Keratinocyte (primary cell): ENCODE measurements around the gene ZNF32. TPM values are rescaled to one million over a fixed set of nuclear protein-coding genes. Genes with fewer than 3 reads are reported as not detected.

ENCODE experiments used
- DNase-seq: peaks from one replicate; pipeline ENCODE4 v3.0.0-alpha.2; 2011; ENCODE audit warnings: low read depth, missing footprints, low spot score
- FAIRE-seq: peaks from 2 replicates; lab custom pipeline; 2011; peaks lifted over from hg19 to GRCh38; lab: Jason Lieb, UNC
- H2AFZ ChIP-seq: 2 replicates; pipeline ENCODE4 v1.6.0; 2012; ENCODE audit warnings: low read length, control low read depth, inconsistent platforms; ENCODE audit not compliant: control insufficient read depth
- H3K27ac ChIP-seq: 2 replicates; pipeline ENCODE4 v1.5.1; 2011; ENCODE audit warnings: low read length; ENCODE audit not compliant: control insufficient read depth, insufficient read depth
- H3K27me3 ChIP-seq: 3 replicates; pipeline ENCODE4 v1.6.0; 2011; ENCODE audit warnings: low read length; ENCODE audit not compliant: control insufficient read depth, insufficient read depth; ENCODE audit errors: extremely low read depth
- H3K36me3 ChIP-seq, 2 experiments: 2 replicates in 1 of 2; 3 replicates in 1 of 2; pipeline ENCODE4 v1.5.1; 2011; ENCODE audit warnings: low read length in 2 of 2, mild to moderate bottlenecking in 1 of 2; ENCODE audit not compliant: control insufficient read depth in 2 of 2, insufficient read depth in 2 of 2; ENCODE audit errors: extremely low read depth in 1 of 2
- H3K4me1 ChIP-seq: 3 replicates; pipeline ENCODE4 v1.5.1; 2011; ENCODE audit warnings: low read length; ENCODE audit not compliant: control insufficient read depth, insufficient read depth; ENCODE audit errors: extremely low read depth
- H3K4me2 ChIP-seq: 3 replicates; pipeline ENCODE4 v1.6.0; 2011; ENCODE audit warnings: low read depth, low read length; ENCODE audit not compliant: control insufficient read depth, insufficient read depth; ENCODE audit errors: extremely low read depth
- H3K4me3 ChIP-seq, 3 experiments: fragments of 200-600 bp in 1 of 3; sonication (generic) in 1 of 3; 2 replicates in 2 of 3; 3 replicates in 1 of 3; pipeline ENCODE4 v1.5.1; 2011 to 2016; ENCODE audit warnings: low read length in 3 of 3, mild to moderate bottlenecking in 3 of 3, control low read depth in 2 of 3, inconsistent platforms in 1 of 3, low read depth in 1 of 3, mixed read lengths in 1 of 3, mixed run types in 1 of 3, moderate library complexity in 1 of 3; ENCODE audit not compliant: control insufficient read depth in 2 of 3, insufficient read depth in 2 of 3; ENCODE audit errors: extremely low read depth in 1 of 3
- H3K79me2 ChIP-seq: 2 replicates; pipeline ENCODE4 v1.6.0; 2012; ENCODE audit warnings: low read length; ENCODE audit not compliant: control insufficient read depth, insufficient read depth
- H3K9ac ChIP-seq: 3 replicates; pipeline ENCODE4 v1.6.0; 2011; ENCODE audit warnings: low read length; ENCODE audit not compliant: control insufficient read depth, insufficient read depth; ENCODE audit errors: extremely low read depth
- H3K9me1 ChIP-seq: 3 replicates; pipeline ENCODE4 v1.6.0; 2011; ENCODE audit warnings: low read length; ENCODE audit not compliant: control insufficient read depth, insufficient read depth; ENCODE audit errors: extremely low read depth
- H3K9me3 ChIP-seq: 2 replicates; pipeline ENCODE4 v1.5.1; 2012; ENCODE audit warnings: low read depth, low read length; ENCODE audit not compliant: control insufficient read depth
- H4K20me1 ChIP-seq: 3 replicates; pipeline ENCODE4 v1.6.0; 2011; ENCODE audit warnings: low read length; ENCODE audit not compliant: control insufficient read depth, insufficient read depth; ENCODE audit errors: extremely low read depth
- CTCF ChIP-seq, 3 experiments: IDR thresholded peaks in 1 of 3; conservative IDR thresholded peaks in 1 of 3; optimal IDR thresholded peaks in 1 of 3; 2 replicates in 2 of 3; 3 replicates in 1 of 3; pipeline versions ENCODE3 to v1.5.1; 2011; ENCODE audit warnings: low read length in 3 of 3, mild to moderate bottlenecking in 3 of 3, moderate library complexity in 2 of 3, control low read depth in 1 of 3, inconsistent platforms in 1 of 3; ENCODE audit not compliant: insufficient read depth in 2 of 3; ENCODE audit errors: extremely low read depth in 1 of 3
- EZH2 ChIP-seq: IDR thresholded peaks from one replicate; pipeline ENCODE4 v1.6.1; 2012; ENCODE audit warnings: inconsistent platforms, mild to moderate bottlenecking, low read length, moderate library complexity
- dilution Hi-C: fragments of 300-500 bp; cut with MboI; formaldehyde crosslinking; loops from one replicate; pipeline ENCODE4 v1.7.0; 2020; ENCODE audit warnings: low sequenced_read_pairs; ENCODE audit not compliant: extremely low pct_ligation_motif_present
- polyA plus RNA-seq, 5 experiments: library from polyadenylated mRNA; depleted of rRNA in 3 of 5; stranded (reverse) in 3 of 5; stranded (forward) in 1 of 5; unstranded in 1 of 5; fragments of >200 nt; gene quantifications; 1 replicate in 1 of 5; 2 replicates in 3 of 5; 3 replicates in 1 of 5; pipeline versions ENCODE4 v1.2.1 to v1.2.3, GENCODE V29; 2011 to 2012; ENCODE audit warnings: missing spikeins in 2 of 5, low read depth in 1 of 5, low replicate concordance in 1 of 5

The ZNF32 gene
- polyA plus RNA-seq, 1 donor (not counting 4 experiments of a cell fraction or from before 2014, with no cell fraction given), result 25.6 TPM

GRCh38 chr10:43645866-43646265, 2.8 kb downstream of the ZNF32 start:
- Histone ChIP-seq H2AFZ (no peak overlapping the region), H3K27ac (no peak overlapping the region), H3K79me2 (no peaks in the 10 kb centered on the region), H3K4me1 (peaks cover 4% of the 10 kb centered on the region), H3K9ac (no peak overlapping the region), H3K4me3 (no peak overlapping the region), H3K27me3 (no peaks in the 10 kb centered on the region), H3K9me1 (no peaks in the 10 kb centered on the region), H3K9me3 (peaks cover 16% of the 10 kb centered on the region), H4K20me1 (no peaks in the 10 kb centered on the region), H3K4me2 (no peak overlapping the region), H3K36me3 (peaks cover 12 to 15% of the 10 kb centered on the region in 2 experiments)
- DNase-seq (no peak), FAIRE-seq (no peak)
- TF ChIP-seq CTCF (optimal IDR thresholded peaks at IDR 0.05 in 1 of 3, IDR thresholded peaks at IDR 0.05 in 1 of 3, conservative IDR thresholded peaks at IDR 0.05 in 1 of 3; ENCODE audit: extremely low read depth in 1 of 3, insufficient read depth in 2 of 3, low read length in 3 of 3) (no peak), EZH2 (no peak)
- dilution Hi-C loops, result no loop called here

GRCh38 chr10:43644252-43644651, 4.4 kb downstream of the ZNF32 start:
- DNase-seq (no peak), FAIRE-seq (no peak)

More at GRCh38 chr10:43644252-43644651, 4.4 kb downstream of the ZNF32 start:
- no peak overlapping the region for H3K4me3 ChIP-seq
- dilution Hi-C loops, result no loop called here
- H3K27ac ChIP-seq, result no peak overlapping the region
- peaks cover 12 to 15% of the 10 kb centered on the region in 2 experiments for H3K36me3 ChIP-seq
- H3K9me1 ChIP-seq, result no peaks in the 10 kb centered on the region
- TF ChIP-seq EZH2 (no peak), CTCF (optimal IDR thresholded peaks at IDR 0.05 in 1 of 3, IDR thresholded peaks at IDR 0.05 in 1 of 3, conservative IDR thresholded peaks at IDR 0.05 in 1 of 3; ENCODE audit: extremely low read depth in 1 of 3, insufficient read depth in 2 of 3, low read length in 3 of 3) (no peak)
- no peak overlapping the region for H3K4me2 ChIP-seq
- H3K79me2 ChIP-seq, result no peaks in the 10 kb centered on the region
- H3K4me1 ChIP-seq, result peaks cover 4% of the 10 kb centered on the region
- H3K9me3 ChIP-seq, result peaks cover 16% of the 10 kb centered on the region
- no peak overlapping the region for H2AFZ ChIP-seq
- no peaks in the 10 kb centered on the region for H3K27me3 ChIP-seq
- H4K20me1 ChIP-seq, result no peaks in the 10 kb centered on the region
- no peak overlapping the region for H3K9ac ChIP-seq
